Coronary artery (tissue), 2 donors: ENCODE measurements around the gene HOXC9.

Source experiments
- DNase-seq: peaks from one replicate; pipeline ENCODE4 v3.0.0-alpha.2; 2017; ENCODE audit warnings: low spot score
- H3K27ac ChIP-seq, 2 donors: fragments of 200-600 bp; sonication (generic); one replicate each; pipeline ENCODE4 v1.5.1; 2016 to 2019
- H3K4me3 ChIP-seq: fragments of 200-600 bp; sonication (generic); 2 replicates; pipeline ENCODE4 v1.5.1; 2016; ENCODE audit warnings: mild to moderate bottlenecking, moderate library complexity
- TF ChIP-seq, protein P1 (sequence below): fragments of 200-600 bp; sonication (generic); IDR thresholded peaks from one replicate; pipeline ENCODE4 v1.5.1; 2019; ENCODE audit warnings: antibody characterized with exemption

The HOXC9 gene

DNA sequence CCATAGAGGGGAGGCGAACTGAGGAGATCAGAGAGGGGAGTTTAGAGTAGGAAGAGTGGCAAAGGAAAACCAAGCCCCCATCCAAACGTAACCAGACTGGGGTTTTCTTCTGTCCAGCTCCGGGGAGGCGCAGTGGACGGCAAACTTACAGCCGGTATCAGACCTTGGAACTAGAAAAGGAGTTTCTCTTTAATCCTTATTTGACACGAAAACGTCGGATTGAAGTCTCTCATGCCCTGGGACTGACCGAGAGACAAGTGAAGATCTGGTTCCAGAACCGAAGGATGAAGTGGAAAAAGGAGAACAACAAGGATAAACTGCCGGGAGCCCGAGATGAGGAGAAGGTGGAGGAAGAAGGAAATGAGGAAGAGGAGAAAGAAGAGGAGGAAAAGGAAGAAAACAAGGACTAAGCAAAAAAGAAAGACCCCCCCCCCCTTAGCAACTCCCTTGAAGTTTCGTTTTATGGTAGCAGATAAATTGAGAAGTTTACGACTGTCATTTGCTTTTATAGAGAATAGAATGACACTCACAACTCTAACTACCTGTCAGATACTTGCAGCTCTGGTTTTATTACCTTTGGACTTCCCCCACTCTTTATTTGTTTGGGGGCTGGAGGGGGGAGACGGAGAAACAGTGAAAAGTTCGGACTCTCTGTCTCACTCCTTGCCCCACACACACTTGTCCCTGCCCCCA lies 11.2 kb downstream of the HOXC9 start:
- no peak overlapping the region for H3K4me3 ChIP-seq
- H3K27ac ChIP-seq: no peak overlapping the region

DNA sequence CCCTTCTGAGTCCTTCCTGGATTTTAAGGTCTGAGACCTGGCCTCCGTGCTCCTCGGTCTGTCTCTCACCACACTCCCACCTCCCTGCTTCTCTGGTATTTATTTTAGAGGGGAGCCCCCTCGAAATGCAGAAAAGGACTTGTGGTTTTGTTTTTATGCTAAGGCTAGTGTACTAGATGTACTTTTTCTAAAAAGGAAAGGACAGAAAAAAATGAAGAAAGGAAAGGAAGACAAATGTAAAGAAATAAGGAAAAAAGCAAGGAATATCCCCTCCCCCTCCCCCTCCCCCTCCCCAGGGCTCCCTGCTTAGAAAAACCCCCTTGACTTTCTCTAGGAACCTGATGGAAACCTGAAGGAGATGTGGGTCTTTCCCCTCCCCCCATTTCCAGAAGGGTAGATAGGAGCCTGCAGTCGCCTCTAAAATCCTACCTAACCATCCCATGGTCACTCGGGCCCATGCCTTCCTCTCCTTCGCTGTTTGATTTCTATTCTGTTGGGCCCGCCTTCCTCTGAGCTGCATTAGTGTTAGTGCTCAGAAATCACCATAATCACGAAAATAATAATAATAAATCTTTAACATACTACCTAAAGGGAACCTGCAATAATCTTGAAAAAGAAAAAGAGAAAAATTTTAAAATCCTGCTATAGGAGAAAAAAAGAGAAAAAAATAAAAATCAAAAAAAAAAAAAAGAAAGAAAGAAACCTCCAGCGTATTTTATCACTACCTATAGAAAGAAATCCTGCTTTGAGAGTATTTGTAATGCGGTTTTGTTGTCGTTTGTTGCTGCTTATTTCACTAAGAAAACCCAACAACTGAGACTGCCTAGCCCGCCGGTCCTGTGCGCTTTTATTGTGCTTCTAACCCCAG lies 11.9 kb downstream of the HOXC9 start:
- H3K27ac ChIP-seq: no peak overlapping the region
- no peak for DNase-seq
- TF ChIP-seq, protein P1, sequence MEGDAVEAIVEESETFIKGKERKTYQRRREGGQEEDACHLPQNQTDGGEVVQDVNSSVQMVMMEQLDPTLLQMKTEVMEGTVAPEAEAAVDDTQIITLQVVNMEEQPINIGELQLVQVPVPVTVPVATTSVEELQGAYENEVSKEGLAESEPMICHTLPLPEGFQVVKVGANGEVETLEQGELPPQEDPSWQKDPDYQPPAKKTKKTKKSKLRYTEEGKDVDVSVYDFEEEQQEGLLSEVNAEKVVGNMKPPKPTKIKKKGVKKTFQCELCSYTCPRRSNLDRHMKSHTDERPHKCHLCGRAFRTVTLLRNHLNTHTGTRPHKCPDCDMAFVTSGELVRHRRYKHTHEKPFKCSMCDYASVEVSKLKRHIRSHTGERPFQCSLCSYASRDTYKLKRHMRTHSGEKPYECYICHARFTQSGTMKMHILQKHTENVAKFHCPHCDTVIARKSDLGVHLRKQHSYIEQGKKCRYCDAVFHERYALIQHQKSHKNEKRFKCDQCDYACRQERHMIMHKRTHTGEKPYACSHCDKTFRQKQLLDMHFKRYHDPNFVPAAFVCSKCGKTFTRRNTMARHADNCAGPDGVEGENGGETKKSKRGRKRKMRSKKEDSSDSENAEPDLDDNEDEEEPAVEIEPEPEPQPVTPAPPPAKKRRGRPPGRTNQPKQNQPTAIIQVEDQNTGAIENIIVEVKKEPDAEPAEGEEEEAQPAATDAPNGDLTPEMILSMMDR: no peak
- no peak overlapping the region for H3K4me3 ChIP-seq

More for the DNA sequence above, 11.2 kb downstream of the HOXC9 start:
- DNase-seq: no peak
- TF ChIP-seq, protein P1: no peak

DNA sequence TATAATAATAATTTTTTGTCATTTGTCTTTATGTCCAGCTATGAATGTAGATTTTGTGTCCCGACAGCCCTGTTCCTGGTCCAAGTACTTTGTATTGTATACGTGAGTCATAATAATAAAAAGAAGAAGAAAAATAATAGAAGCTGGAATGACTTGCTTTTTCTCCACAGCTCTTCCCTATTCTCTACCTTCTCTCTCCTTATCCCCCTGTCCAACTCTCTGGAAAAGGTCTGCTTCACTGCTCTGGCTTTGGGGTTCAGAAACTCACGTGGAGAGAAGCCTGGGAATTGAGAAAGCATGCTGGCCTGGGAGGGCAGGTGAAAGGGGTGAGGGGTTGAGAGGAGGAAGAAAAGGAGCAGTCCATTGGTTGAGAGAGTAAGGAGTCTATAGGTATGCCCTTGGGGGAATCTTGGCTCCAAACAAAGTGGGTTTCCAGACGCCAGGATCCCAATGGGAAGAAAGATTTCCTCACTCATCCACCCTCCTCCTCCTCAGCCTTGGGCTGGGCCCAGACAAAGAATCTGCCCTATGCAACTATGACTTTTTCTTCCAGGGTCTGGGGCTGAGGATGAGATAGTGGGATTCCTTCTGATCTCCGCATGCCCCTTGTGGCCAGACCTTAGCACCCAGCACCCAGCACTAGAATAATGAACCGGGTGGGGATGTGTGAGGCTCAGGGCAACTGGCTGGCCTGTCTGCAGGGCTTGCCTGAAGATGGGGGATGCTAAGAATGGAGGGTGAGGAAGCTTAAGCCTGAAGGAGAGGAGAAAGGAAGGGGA lies 12.9 kb downstream of the HOXC9 start:
- Histone ChIP-seq H3K4me3 (no peak overlapping the region), H3K27ac (no peak overlapping the region)
- TF ChIP-seq, protein P1: no peak
- DNase-seq: no peak

DNA sequence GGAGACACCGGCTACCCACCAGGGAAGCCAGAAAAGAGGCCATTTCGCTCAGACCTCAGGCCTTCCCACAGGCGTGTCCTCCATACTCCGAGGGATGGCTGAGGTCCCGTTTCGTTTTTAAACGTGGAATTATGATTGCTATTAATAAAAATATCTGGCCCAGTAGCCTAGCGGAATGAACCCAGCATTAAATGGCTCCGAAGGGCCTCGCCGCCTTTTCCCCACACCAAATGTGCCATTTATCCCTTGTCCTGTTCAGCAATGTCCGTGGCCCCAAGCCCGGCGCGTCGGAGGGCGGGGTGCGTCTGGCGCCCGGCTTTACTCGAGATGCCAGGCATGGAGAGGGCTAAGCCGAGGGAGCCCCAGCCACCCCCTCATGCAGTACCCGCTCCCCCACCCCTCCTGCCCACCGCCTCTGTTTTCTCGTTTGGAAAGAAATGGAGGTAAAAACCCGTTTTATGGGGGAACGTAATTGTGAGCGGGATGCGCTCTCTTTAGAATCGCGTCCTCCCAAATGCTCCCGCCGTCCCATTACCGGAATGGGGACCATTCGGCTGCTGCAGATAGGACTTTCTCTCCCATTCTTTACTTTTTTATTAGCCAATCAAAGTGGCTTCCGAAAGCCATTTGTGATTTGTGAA lies 14.5 kb downstream of the HOXC9 start:
- Histone ChIP-seq H3K4me3 (peak overlapping the region; percentile 48), H3K27ac (no peak overlapping the region)
- TF ChIP-seq, protein P1: no peak
- DNase-seq: no peak

DNA sequence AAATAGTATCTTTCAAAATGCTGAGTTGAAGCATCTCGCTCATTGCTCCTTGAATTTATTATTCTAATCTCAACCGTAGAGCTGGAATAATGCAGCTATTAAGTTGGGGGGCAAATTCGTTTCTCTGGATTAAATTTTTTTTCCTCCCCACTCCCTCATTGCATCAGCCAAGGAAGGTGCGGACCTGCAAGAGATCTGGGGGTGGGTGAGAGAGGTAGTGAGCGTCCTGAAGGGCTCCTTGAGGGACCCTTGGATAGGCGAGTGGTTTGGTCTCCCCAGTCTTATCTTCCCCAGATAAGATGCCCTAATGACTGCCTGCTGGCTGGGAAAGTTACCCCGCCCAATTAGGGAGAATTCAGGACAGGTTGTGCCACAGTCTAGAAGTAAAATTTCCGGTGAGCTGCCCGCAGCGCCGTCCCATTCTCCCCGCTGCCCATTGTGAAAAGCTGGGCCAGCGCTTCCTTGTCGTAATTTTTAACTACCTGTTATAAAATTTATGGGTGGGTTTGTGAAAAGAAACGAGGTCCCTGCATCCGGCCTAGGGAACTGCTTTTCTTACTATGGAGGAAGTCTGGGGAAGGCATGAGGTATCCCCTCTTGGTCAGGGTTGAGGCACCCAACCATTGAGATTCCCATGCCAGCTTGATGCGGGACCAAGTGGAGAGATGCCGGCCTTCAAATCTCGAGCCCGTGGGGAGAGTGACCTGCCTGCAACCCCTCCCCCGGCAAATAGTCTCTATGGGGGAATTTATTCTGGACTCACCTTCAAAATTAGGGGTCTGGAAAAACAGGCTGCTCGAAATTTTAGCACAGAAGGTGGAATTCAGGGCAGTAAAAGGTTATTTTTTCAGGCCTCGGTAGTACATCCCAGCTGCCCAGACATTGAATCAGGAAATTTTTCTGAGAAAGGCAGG lies 15.3 kb downstream of the HOXC9 start:
- Histone ChIP-seq H3K4me3 (no peak overlapping the region), H3K27ac (no peak overlapping the region)
- TF ChIP-seq, protein P1: no peak
- DNase-seq: no peak

DNA sequence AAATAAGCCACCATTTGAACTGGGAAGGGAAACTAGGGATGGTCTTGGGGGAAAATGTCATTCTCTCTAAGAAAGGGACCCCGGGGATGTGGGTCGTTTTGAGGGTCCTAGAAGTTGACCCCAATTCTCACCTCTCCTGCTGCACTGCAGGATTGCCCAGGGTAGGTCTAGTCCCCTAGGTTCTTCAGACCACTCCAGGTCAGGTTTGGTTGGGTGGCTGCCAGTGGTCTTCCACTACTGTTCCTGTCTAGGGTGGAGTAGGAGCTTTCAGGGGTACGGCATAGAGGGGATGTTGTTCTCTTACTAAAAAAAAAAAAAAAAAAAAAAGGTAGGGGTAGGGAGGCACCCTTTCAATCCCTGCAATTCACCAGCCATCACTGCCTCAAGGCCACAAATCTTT lies 16.1 kb downstream of the HOXC9 start:
- TF ChIP-seq, protein P1: no peak
- no peak for DNase-seq
- Histone ChIP-seq H3K27ac (no peak overlapping the region), H3K4me3 (no peak overlapping the region)
